HuH-7 (cell line): ENCODE results near the gene TEX51.

Source experiments
- DNase-seq: peaks from one replicate; pipeline ENCODE4 v3.0.0; 2011; ENCODE audit warnings: low spot score

TEX51 gene

DNA sequence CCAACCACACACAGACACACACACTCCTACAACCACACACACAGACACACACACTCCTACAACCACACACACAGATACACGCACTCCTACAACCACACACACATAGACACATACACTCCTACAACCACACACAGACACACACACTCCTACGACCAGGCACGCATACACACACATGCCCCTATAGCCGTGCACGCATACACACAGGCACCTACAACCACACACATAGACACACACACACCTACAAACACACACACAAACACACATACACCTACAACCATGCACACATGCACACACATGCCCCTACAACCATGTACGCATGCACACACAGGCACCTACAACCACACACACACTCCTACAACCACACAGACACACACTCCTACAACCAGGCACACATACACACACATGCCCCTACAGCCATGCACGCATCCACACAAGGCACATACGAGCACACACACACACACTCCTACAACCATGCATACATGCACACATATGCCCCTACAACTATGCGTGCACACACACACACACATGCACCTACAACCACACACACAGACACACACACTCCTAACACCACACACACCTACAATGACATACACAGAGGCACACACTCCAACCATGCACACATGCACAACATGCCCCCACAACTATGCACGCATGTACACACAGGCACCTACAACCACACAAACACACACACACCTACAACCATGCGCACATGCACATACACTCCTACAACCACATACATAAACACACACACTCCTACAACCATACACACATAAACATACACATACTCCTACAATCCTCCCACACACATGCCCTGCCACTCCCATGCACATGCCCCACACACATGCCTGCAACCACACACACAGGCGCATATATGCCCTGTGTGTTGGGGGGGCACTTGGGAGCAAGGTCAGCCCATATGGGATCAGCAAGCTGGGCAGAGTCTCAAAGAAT, 19.1 kb upstream of the TEX51 start:
- DNase-seq, result no peak

DNA sequence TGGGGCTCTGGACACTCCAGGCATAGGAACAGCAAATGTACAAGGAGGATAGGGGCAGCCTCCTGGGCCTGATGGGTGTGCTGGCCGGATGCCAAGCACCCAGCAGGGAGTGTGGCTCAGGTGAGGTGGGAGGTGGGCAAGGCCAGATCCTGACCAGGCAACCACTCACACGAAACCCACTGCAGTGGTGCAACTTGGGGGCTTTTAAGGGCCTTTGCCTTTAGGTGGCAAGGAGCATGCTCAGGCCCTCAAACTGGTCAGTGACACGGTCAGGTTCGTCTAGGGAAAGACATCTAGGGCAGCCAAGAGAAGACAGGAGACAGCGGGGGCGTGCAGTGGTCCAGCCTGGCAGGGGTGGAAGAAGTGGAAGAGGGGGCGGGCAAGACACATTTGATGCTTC, 18.4 kb upstream of the TEX51 start:
- DNase-seq, result no peak

DNA sequence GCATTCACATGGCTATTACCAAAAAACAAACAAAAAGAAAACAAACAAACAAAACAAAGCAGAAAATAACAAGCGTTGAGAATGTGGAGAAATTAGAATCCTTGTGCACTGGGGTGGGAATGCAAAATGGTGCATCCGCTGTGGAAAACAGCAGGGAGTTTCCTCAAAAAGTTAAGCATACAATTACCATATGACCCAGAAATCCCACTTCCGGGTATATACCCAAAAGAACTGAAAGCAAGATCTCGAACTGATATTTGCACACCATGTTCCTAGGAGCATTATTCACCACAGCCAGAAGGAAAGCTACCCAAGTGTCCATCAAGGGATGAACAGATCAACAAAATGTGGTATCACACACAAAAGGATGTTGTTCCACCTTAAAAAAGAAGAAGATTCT, 17.9 kb upstream of the TEX51 start:
- no peak for DNase-seq

DNA sequence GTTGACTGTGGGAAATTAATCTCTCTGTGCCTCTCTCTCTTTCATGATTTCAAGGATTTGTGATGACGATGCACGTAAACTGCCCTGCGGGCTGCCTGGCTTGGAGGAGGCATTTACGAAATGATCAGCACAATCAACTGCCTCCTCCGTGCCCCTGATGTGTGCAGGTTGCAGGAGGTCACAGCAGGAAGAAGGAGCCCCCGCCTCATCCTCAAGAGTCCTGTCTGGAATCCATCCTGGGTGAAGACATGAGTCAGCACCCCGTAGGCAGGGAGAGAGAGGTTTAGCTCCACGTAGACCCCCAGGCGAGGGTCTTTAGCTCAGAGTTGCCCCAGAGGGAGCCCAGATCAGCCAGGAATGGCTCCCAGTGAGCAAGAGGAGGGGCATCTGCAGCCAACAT, 17.1 kb upstream of the TEX51 start:
- DNase-seq, result no peak

DNA sequence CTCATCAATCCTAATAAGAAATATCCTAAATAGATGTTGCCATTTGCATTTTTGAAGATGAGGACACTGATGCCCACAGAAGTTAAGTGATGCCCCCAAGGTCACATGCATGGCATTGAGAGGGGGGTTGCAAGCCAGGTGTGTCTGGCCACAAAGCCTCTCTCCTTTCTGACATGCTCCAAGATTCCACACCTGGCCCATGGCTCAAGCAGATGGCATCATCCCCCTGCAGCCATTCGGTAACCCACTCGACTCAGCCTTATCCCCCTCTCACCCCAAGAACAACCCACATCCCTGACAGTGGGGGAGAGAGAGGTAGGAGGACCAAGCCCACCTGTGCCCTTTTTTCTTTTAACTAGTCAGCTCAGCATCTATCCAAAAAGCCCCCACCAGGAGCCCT, 16.5 kb upstream of the TEX51 start:
- DNase-seq, result no peak

DNA sequence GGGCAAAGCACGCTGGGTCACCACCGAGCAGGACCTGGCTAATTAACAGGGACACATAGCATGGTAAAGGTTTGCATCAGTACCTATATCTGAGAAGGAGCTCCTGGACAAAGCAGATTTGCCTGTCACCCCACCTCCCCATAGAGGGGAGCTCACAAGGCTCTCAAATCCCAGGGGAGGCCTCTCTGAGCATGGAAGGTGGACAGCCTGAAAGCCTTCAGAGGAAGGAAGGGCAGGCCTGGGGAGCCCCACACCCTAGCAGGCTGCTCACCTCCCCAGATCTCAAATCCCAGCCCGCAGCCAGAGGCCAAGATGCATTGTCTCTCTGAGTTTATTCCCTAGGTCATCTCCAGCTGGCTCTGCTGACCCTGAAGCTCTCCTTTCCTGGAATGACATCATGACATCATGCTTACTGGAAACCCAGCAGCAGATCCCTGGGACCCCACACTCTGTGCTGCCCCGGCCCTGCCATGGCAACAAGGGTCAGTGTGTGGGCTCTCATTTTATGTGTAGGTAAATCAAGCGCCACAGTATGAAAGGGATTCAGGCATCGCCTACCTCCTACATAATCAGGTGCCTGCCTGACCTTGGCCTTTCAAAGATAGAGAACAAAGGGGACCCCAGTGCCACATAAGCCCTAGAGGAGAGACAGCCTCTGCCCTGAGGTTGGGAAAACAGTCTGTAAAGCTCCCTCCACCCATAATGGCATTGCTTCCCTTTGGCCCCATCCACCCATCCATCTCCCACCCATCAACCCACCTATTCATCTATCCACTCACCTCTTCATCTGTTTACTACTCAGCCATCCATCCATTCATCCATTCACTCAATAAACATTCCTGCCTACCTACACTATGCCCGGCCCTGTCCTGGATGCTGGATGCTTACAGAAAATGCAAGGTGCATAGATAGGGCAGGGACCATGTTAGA, 15.7 kb upstream of the TEX51 start:
- DNase-seq, result no peak

DNA sequence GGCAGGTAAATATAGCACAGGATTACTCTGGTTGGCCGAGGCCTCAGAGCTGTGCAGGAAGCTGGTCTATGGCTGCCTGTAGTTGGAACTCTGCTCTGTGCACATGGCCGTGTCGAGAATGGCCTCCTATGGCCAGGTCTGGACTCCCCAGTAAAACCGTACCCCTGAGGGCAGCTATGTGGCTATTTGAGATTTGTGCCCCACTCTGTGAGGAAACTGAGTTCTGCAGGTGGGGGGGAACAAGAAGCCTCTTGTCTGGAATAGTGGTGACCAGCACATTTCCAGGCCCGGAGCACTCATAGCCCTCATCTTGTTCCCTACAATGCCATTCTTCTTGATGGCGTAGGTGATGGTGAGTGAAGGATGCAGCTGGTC, 15.0 kb upstream of the TEX51 start:
- no peak for DNase-seq

DNA sequence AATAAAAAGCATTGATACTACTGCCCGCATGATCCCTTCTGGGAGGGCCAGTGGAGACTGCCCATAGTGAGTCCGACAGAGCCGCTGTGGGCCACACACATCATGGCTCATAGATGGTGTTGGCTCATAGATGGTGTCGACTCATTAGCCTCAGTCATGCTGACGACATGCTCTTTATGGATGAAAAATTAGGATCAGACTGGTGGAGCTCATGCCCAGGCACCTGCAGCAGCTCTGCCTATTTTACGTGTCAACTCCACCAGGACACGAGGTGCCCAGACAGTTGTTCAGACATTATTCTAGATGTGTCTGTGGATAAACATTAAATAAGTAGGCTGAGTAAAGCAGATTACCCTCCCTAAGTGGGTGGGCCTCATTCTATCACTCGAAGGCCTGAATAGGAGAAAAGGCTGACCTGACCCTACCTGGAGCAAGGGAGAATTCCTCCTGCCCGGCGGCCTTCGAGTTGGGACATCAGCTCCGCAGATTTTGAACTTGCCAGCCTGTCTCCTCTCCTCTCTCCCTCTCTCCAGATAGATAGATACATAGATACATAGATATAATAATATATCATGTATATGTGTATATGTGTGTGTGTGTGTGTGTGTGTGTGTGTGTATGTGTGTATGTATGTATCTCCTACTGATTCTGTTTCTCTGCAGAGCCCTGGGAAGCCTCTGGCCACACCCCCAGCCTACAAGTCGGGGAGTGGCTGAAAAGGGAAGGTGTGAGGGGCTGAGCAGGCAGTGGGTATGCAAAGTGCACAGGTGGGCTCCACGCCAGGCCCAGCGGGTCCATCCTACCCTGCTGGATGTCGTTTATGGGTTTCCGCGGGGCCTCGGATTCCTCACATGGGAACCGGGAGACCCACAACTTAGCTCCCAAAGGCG, 13.6 kb upstream of the TEX51 start:
- no peak for DNase-seq

DNA sequence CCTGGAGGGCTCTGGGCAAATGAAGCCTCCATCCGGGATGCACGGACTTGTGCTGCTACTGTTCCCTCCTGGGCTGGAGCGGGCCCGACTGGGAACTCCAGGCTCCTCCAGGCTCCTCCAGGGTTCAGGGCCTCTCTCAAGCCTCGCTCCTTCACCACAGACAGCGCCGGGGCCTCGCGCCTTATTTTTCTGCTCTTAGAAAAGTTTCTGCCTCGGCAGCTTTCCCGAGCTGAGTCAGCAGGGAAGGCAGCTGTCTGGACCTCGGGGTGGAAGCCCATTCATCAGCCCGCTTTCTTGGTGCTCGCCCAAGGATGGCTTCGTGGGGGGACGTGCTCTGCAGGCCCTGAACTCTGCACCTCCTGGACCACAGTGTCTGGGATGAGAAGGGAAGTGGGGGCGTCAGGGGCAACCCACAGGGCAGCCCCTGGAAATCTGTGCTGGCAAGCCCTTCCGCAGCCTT, 12.9 kb upstream of the TEX51 start:
- DNase-seq, result no peak

DNA sequence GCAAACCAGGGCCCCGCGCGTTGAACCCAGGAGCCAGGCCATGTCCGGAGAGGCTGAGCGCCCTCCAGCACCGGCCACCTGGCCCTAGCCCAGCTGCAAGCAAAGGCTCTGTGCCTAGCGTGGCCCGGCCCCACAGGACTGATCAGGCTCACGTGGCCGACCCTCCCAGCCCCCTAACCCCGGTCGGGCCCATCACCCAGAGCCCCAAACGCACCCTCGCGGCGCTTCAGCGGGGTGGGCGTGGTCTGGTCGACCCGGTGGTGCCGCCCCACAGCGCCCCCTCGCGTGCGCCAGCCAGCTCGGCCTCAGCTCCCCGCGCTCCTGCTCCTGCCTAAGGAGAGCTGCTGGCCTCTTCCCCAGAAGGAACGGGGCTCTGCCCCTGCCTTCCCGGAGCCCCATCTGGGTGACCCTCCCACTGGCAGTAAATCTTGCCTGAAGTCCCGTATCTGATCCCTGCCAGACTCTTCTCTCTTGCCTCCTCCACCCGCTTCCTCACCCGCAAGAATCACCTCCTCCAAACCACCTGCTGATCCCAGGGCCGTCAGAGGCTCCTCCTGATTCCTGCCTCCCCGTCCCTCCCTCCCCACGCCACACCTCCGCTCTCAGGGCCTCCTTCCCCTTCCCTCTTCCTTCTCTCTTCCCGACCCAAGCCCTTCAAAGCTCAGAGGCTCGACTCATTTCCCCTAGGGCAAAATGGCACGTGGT, 12.3 kb upstream of the TEX51 start:
- DNase-seq, result peak; percentile 89

DNA sequence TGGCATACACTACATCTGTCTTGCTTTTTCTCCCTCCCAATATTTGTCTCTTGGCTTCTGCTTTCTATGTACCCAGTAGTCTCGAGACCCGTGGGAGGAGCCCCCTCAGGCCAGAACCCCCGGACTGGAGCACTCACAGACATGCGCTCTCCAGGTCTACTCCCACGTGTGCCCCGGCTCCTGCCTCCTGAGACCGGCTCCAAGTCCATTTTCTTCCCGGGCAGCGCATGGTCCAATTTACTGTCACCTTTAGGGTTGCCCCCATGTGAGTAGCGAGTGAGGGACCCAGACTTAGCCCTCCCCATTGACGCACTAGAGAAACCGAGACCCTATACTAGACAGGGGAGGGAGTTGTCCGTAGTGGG, 11.8 kb upstream of the TEX51 start:
- no peak for DNase-seq

DNA sequence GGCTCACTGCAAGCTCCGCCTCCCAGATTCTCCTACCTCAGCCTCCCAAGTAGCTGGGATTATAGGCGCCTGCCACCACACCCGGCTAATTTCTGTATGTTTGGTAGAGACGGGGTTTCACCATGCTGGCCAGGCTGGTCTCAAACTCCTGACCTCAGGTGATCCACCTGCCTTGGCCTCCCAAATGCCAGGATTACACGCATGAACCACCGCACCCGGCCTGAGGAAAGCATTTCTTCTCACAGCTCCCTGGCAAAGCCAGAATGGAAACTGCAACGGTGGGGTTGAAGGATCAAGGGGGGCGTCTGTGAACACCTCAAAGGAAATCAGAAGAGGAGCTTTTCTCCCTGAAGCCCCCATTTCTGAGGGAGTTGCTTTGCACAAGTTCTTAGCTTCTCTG, 11.2 kb upstream of the TEX51 start:
- DNase-seq, result no peak

DNA sequence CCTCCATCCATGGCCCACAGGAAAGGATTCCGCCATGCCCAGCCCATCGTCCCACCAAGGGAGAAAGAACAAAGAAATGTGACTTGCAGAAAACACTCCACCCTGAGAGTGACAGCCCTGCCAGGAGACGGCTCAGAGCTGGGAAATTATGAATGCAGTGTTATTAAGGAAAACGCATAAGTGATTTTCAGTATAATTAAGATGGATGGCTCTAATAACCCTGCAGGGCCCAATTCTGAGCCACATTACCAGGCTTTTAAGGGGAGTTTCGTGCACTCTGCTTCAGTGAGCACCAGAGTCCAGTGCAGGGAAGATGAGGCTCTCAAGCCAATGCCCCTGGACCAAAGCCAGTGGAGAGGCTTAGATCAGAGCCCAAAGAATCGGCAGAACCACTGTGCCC, 10.6 kb upstream of the TEX51 start:
- DNase-seq, result no peak

DNA sequence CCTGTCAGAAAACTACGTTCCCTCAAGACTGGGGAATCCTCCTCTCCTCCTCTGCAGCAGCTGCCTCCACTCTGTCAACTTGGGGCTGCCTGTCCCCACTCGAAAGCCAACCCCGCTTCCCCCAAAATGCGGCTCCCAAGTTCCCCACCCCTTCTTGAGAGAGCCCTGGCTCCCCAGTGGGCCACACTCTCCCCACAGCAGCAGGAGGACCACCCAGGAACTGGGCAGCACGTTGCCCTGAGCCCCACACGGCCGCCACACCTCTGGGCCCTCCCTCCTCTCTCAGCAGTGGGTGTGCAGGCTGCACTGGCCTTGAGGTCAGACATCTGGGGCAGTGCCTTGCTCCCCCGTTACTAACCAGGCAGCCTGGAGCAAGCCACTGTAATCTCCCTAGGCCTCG, 9.6 kb upstream of the TEX51 start:
- no peak for DNase-seq

DNA sequence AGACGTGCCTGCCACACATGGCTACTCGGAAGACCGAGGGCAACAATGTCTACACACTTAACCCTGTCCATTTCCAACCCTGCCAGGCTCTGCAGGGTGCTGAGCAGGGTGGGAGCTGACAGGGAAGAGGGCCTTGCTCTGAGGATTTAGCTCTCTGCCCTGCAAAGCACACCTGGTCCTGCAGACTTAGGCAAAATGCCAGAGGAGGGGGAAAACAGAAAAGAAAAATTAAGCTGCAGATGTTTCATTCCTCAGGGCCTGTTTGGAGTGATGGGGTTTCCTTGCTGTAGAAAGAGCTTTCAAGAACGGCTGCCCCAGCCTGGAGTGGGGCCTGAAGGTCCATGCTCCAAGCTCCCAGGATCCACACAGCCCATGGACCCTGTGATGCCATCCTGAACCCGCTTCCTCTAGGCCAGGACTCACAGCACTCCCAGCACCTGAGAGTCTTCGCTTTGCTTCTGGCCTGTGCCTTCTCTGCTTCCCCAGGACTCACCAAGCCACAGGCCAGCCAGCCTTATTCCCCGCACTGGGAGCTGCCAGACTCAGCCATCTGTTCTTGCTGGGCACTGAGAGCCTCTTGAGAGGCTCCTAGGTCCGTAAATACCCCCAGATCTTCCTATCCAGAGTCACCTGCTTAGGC, 9.1 kb upstream of the TEX51 start:
- DNase-seq, result no peak

DNA sequence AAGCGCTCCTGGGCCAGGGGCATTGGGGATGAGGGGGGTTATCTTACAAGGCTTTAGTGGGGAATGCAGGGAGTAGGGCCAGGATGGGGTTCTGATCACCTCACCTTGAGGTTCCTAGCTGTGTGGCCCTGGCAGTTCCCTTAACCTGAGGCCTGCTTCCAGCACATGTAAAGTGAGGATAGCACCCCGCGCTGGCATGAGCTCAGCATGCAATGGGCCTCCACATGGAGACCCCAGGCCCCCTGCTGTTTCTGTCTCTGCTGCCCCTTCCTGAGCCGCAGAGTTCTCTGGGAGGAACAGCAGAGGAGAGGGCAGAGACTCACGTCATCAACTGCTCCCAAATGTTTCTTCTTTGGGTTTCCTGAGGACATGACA, 8.6 kb upstream of the TEX51 start:
- no peak for DNase-seq

DNA sequence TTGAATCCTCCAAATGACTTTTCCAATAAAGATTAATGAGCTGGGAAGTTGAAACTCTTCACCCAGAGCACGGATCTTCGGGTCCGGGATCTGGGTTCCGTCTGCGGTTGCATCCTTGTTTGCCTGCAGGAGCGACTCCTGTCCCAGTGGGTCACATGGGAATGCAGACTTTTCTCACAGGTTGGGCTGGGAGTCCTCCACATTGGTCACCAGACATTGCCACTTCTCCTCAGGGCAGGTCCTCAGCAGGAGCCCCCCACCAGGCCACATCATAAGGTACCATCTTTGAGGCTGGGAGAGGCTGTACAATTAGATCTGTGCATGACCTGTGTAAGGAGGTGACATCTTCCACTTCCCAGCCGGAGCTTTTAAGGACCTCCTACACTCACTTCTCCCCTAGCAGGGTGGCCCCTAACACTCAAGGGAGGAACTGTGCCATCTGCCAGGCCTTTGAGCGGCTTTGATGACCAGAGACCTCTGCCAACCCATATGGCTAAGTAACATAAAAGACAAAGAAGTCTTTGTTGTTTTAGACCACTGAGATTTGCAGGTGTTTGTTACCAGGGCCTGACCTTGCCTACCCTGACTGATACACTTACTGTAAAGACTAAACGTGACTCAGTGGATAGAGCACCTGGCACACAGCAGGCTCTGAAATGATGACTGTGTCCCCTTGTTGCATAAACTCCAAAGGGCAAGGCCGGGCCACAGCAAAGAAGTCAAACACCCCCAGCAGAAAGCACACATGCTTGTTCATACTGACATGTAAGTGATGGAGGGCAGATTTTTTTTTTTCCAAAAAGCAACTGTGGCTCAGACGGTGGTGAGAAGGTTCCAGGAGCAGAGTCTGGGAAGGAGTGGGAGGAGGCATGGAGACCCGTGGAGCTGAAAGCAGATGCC, 7.9 kb upstream of the TEX51 start:
- DNase-seq, result no peak

DNA sequence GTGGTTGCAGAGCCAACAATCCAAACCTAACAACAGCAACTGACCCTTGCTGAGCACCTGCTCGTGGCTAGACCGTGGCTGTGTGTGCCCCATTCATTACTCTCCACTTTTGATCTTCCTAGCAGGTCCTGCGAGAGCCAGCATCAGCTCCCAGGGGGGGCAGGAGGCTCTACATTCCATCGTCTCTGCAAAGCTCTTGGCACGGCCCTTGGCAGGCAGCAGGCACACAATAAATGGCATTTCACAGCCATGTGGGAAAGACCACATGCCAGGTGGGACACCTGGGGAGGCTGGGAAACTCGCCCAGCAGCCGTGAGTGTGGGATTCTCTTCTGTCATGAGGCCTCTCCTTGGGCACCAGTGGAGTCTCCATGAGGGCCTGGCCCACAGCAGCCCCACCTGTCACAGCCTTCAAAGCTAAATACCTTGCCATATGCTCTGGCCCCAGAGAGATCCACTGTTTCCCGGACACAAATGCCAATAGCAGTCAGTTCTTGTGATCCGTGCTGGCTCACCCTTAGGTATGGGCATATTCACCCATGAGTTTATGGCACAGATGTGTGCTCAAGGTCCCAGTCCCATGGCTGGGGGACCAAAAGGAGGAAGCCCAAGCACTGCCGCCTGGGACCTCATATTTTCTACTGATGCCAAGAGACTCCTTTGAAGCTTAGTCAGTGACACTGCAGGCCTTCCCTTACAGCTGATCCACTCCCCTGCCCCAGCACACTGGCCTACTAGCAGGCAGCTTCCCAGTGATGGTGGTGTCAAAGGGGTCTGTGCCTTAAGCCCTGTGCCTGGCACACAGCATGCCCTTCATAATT, 6.8 kb upstream of the TEX51 start:
- DNase-seq, result no peak

DNA sequence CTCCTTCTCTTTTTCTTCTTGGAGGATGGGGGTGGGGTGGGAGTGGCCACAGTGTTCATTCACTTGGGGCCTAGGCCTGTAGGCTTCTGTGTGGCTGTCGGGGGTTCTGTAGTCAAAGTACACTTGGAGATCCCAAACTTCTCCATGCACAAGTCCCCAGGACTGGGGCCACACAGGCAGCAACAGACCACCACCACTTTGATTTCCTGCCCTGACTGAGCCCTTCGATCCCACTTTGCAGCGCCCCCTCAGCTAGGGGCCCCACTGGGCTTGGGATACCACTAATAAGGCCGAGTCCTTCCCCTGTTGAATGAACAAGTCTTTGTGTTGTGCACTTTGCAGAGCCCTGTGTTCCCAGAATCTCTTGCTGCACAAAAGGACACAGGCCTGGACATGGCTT, 5.5 kb upstream of the TEX51 start:
- no peak for DNase-seq
